NCI-H748 treated with DMSO at 0.1 percent for 48 hours (cell line): ENCODE data around the gene HOXD4.

Experiments
- DNase-seq: peaks from one replicate; lab custom pipeline; 2025; lab: John Stamatoyannopoulos, UW

HOXD4 gene

GRCh38 chr2:176170602-176171305, 19.4 kb downstream of the HOXD4 start:
- DNase-seq: no peak

DNA sequence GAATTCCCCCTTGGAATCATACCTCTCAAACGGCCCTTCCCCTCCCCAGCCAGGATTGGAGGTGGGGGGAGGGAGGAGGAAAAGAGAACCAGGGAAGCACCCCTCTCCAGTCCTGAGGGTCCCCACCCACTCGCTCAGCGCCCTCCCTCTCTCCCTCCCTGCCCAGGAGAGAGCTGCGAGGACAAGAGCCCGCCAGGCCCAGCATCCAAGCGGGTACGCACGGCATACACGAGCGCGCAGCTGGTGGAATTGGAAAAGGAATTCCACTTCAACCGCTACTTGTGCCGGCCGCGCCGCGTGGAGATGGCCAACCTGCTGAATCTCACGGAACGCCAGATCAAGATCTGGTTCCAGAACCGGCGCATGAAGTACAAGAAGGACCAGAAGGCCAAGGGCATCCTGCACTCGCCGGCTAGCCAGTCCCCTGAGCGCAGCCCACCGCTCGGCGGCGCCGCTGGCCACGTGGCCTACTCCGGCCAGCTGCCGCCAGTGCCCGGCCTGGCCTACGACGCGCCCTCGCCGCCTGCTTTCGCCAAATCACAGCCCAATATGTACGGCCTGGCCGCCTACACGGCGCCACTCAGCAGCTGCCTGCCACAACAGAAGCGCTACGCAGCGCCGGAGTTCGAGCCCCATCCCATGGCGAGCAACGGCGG, 20.1 kb downstream of the HOXD4 start:
- DNase-seq: no peak

DNA sequence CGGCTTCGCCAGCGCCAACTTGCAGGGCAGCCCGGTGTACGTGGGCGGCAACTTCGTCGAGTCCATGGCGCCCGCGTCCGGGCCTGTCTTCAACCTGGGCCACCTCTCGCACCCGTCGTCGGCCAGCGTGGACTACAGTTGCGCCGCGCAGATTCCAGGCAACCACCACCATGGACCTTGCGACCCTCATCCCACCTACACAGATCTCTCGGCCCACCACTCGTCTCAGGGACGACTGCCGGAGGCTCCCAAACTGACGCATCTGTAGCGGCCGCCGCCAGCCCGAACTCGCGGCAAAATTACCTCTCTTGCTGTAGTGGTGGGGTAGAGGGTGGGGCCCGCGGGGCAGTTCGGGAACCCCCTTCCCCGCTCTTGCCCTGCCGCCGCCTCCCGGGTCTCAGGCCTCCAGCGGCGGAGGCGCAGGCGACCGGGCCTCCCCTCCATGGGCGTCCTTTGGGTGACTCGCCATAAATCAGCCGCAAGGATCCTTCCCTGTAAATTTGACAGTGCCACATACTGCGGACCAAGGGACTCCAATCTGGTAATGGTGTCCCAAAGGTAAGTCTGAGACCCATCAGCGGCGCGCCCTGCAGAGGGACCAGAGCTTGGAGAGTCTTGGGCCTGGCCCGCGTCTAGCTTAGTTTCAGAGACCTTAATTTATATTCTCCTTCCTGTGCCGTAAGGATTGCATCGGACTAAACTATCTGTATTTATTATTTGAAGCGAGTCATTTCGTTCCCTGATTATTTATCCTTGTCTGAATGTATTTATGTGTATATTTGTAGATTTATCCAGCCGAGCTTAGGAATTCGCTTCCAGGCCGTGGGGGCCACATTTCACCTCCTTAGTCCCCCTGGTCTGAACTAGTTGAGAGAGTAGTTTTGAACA, 20.9 kb downstream of the HOXD4 start:
- no peak for DNase-seq

DNA sequence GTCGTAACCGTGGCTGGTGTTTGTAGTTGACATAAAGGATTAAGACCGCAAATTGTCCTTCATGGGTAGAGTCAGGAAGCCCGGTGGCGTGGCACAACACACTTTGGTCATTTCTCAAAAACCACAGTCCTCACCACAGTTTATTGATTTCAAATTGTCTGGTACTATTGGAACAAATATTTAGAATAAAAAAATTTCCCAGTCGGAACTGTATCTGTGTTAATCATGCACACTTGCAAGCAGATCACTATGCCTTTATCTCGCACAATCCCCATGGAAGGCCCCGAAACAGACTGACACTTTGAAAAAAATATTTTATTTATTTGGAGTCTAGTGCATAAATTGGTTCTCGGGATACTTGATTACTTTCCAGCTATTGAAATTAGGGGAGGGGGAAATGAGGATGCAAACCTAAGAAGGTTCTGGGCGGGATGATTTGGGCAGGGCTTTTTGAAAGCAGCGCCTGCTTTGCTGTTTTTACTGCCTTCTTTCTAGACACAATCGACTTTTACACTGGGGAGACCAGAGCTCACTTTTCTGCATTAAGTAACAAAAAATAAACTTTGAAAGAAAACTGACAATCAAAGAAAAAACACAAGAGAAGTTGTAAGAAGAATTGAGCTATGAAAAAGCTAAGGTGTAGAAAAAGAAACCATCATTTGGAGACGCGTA, 21.7 kb downstream of the HOXD4 start:
- DNase-seq: no peak

GRCh38 chr2:176173567-176174381, 22.4 kb downstream of the HOXD4 start:
- DNase-seq: no peak

DNA sequence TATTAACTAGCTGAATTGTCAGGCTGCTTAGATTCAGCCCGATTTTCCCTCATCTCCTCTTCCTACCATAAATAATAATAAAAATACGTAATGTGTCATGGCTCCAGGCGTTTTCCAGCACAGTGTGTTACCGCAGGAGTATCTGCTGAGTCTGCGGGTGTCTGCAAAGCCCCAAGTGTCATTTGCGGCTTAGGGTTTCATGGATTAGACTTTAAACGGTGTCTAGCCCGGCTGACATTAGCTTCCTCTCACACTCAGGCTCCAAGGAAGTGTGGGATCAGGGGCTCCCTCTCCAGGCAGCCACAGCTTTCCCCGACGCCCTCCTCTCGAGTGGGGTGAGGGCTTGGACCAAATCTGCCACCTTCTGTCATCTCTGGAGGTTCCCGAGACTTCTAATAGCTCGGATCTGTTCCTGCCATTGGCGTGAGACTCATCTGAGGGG, 23.1 kb downstream of the HOXD4 start:
- no peak for DNase-seq

GRCh38 chr2:176174824-176175708, 23.7 kb downstream of the HOXD4 start:
- no peak for DNase-seq

- no peak for DNase-seq
These were observed 24.6 kb downstream of the HOXD4 start for GRCh38 chr2:176175709-176176607.

GRCh38 chr2:176177580-176178037, 26.3 kb downstream of the HOXD4 start:
- DNase-seq: peak; percentile 51

- DNase-seq: peak; percentile 54
These were observed 26.8 kb downstream of the HOXD4 start for GRCh38 chr2:176178038-176178756.

- DNase-seq: no peak
These were observed 27.5 kb downstream of the HOXD4 start for GRCh38 chr2:176178757-176179295.

DNA sequence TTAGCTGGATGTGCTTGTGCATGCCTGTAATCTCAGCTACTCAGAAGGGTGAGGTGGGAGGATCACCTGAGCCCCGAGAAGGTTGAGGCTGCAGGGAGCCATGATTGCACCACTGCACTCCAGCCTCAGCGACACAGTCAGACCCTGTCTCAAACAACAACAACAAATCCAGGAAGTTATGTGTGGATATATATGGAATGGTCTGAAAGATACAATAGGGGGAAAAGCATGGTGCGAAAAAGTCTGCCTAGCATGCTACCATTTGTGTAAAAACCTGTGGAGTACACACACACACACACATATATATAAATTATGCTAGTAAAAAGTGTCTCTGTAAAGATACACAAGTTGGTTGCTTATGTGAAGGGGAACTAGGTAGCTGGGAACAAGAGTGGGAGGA, 30.2 kb downstream of the HOXD4 start:
- no peak for DNase-seq

DNA sequence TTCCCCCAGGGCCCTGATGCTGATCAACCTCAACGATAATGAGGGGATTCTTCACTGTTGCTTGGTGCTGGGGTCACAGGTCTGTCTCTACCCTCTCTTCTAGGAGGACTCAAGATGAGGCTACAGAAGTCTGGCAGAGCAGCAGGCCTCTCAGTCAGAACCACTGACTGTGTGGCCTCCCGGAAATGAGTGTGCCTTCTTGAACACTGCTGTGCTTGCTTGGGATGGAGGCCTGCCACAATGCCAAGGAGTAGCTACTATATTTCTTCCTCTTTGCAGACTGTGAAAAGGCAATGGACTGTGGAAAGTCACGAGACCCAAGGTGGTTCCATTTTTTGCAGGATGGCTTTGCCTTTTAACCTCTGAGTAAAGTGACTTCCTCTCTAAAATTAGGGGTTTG, 31.3 kb downstream of the HOXD4 start:
- no peak for DNase-seq

DNA sequence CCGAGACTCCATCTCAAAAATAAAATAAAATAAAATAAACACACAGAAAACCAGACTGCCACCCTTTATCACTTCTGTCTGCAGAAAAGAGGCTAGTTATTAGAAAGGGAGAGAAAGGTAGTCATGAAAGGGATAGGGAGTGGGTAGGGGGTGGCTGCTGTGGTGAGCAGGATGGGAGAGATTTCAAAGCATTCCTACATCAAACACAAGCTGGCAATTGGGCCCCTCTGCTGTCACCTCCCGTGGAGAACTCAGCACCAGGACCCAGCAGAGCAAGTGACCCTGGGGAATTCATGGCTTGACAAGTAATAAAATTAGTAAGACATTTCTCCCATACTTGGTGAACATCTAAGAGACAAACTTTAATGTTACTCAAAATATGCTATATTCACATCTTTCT, 33.4 kb downstream of the HOXD4 start:
- DNase-seq: no peak

GRCh38 chr2:176186024-176186423, 34.7 kb downstream of the HOXD4 start:
- no peak for DNase-seq

GRCh38 chr2:176187200-176187898, 36.0 kb downstream of the HOXD4 start:
- DNase-seq: peak; percentile 39
